Inferior parietal cortex (tissue), 1 donor: ENCODE measurements around the gene PEX14.

ENCODE experiments used
- DNase-seq: peaks from one replicate; pipeline ENCODE4 v3.0.0-alpha.2; 2016; ENCODE audit errors: extremely low spot score

Gene PEX14

DNA sequence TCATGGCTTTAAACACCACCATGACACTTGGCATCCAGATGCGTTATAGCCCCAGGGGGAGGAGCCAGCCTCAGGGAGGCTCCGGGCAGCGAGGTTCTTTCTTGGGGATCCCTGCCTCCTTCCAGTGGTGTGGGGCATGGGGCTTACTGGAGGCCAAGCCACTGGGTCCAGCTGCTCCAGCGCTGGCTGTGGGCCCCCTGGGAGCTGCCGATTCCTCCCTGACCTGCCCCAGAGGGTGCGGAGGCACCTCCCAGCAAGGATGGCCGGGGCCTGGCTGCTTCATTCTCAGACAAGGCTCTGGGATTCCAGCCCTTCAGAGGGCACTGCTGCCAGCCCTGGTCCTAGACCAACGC, 159.3 kb downstream of the PEX14 start:
- DNase-seq, result no peak

DNA sequence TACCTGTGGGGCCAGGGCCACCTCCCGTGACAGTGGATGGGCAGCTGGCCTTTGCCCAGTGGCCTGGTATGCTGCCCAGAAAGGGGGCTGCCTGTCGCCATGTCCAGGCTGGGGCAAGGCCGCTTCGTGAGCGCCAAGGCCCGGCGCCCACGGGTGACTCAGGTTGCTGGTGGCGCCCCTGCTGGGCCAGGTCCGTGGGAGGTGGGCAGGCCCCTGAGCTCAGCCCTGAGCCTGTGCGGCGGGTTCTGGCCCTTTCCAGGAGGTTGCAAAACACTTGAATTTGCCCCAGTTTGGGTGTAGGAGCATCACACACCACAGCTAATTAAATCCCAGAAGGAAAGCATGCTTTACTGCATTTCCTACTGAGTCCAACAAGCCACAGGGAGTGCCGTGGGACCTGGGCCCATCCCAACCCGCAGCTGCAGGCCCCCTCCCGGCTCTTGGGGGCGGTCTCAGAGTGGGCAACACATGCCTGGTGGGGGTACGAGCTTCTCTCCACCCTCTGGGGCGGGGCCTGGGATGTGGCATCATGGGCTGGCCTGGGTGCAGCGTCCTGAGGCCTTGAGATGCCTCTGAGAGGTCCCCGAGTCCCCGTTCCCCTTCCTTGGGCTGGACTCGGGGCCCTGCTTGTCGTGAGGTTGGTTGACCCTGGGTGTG, 159.8 kb downstream of the PEX14 start:
- DNase-seq, result no peak

DNA sequence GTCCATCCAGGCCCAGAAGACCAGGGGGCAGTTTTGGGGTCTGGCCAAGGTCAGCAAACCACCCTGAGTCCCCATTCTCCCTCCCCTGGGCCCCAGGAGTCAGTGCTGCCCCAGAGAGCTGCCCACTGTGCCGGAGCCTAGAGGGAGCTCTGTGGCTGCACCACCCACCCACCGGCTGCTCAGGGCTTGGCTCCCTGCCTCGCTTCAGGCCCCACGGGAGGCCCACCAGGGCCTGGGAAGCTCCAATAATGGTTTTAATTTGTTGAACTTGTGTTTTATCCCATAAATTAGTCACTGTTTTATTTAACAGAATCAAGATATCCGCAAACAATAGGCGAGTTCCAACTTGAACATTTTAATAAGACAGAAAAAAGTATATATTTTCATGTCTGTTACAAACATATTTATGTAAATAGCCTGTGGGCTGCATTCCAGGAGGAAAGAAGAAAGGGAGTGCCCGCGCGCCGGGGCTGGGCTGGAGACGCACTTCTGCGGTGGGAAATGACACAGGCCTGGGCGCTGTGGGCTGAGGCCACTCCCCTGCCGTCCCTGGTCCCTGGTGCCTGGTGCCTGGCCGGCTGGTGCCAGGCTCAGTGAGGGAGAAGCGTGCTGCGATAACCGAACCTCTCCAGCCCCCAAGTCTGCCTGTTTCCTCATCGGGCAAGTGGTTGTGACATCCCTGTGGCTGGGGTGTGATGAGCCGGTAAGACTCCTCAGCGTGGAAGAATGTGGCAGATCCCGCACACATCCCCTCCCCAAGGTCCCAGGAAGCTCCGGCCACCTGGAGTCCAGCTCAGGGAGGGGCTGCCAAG, 160.5 kb downstream of the PEX14 start:
- DNase-seq, result no peak

DNA sequence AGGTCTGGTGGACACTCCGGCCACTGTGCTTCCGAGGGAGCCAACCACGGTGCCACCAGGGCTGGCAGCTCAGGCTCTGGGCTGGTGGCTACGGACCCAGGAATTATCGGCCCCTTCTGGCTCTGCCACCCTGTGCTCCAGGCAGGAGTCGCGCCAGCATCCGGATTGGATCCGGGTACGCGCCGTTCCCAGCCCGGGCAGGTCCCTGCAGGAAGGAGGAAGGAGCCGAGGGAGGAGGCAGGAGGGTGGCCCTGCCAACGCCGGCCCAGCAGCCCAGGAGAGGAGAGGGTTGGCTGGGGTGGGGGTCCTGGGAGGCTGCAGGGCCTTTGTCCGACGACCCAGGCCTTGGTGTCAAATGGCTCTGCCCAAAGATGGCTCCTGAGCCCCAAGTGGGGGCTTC, 161.2 kb downstream of the PEX14 start:
- DNase-seq, result no peak

DNA sequence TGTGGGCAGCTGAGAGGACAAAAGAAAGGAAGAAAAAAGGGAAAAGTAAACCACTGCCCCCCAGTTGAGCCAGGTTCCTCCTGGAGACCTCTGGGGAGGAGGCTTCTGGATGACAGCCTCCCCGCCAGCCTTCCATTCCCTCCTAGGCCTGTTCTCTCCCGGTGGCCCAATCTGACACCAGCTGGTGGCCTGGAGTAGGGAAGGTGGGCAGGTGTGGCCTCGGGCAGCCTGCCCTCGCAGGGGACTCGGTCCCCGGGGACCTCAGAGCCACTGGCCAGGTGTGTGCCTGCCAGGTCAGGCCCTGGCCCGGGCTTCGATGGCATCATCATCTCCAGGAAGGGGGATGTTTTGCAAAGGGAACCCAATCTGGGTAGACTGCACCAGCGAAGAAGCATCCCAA, 162.7 kb downstream of the PEX14 start:
- no peak for DNase-seq

DNA sequence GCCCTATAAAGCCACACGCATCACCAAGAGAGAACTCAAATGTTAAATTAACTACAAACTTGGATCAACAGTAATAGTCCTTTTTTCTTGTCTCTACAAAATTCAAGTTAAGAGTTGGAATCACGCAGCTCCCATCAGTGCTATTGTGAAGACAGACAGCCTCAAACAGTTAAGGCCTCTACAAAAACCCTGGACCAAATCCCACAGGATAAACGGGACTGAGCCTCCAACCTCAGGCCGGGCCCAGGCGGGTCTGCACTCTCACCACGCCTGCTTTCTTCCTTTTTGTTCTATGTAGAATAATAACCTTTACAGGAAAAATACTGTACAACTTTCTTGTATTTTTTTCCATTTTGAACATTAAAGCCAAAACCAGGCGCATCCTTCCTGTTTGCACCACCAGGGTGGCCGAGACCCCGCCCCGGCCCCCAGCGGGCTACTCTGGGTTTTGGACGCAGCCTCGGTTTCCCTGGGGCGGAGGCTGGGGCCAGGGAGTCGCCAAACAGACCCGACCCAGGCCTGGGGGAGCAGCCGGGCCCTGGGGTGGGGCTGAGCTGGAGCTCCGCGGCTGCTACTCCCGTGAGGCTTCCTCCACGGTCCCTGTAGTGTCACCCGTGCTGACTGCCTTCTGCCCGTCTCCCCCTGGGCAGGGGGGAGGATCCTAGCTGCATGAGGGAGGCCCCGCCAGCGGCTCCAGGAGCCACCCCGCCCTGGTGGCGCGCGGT, 163.2 kb downstream of the PEX14 start:
- no peak for DNase-seq

DNA sequence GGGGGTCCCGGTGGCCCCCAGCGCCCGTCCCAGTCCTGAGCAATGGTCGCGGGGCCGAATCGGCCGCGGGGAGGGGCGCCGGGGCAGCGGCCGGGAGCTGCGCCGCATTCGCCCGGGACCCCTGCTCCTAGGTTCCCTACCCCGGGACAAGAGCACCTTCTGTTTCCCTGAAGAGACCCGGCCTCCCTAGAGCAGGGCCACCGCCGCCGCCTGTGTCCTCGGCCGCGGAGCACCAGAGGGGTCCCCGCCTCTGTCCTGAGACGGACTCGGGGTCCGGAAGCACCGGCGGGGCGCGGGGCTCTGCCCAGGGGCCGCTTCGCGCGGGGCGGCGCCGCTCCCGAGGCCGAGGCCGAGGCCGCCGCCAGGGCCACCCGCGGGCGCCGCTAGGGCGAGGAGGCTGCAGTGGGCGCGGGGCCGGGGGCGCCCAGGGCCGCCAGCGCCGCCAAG, 163.8 kb downstream of the PEX14 start:
- no peak for DNase-seq

DNA sequence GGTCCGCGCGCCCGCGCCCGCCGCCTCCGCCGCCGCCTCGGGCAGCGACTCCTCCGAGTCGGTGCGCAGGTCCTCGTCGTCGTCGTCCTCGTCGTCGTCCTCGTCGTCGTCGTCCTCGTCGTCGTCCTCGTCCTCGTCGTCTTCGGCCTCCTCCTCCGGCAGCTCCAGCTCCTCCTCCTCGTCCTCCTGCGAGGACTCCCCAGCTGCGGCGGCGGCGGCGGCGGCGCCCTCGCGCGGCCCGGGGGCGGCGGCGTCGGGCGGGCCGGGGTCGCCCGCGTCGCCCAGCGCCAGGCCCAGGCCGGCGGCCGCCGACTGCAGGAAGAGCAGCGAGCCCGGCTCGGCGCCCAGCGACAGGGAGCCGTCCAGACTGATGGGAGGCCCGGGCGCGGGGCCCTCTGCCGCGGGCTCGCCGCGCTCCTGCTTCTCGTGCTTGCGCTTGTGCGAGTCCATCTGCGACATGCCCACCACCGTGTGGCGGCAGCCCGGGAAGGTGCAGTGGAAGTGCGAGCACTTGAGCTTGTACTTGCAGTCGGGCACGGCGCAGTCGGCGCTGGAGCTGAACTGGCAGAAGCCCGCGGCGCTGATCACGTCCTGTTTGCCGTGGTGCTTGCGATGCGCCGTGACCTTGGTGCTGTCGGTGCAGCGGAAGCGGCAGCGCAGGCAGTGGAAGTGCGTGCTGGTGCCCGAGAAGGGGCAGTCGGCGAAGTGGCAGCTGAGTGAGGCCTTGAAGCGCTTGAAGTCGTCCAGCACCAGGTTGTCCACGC, 164.4 kb downstream of the PEX14 start:
- no peak for DNase-seq

DNA sequence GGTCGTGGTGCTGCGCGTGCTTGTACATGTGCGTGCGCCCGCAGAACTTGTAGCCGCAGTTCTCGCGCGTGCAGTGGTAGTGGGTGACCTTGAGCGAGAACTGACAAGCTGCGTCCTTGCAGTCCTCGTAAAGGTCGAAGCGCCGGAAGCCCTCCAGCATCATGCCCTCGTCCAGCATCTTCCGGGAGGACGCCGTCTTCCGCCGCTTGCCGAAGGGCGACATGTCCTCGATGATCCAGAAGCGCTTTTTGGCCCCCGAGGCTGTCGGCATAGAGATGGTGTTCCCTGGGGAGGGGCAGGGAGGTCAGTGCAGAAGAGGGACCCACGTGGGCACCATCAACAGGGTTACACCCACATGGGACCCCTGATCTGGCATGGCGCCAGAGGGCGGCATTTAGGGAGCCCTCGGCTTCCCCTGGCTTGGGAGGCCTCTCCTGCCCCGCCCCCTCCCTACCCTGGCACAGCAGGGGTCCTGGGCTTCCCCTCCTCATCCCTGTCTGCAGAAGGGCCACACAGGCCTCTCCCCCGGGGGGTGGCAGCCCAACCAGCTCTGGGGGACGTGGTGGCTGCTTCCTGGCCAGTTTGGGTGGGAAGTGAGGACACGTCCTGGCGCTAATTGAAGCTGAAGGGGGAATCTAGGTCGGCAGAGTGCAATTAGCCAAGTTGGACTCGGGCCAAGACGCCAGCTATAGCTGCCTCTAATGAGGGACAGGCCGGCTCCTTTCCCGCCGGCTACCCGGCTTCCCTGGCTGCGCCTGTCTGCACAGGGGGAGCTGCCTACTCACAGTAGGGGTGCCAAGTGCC, 165.2 kb downstream of the PEX14 start:
- no peak for DNase-seq

DNA sequence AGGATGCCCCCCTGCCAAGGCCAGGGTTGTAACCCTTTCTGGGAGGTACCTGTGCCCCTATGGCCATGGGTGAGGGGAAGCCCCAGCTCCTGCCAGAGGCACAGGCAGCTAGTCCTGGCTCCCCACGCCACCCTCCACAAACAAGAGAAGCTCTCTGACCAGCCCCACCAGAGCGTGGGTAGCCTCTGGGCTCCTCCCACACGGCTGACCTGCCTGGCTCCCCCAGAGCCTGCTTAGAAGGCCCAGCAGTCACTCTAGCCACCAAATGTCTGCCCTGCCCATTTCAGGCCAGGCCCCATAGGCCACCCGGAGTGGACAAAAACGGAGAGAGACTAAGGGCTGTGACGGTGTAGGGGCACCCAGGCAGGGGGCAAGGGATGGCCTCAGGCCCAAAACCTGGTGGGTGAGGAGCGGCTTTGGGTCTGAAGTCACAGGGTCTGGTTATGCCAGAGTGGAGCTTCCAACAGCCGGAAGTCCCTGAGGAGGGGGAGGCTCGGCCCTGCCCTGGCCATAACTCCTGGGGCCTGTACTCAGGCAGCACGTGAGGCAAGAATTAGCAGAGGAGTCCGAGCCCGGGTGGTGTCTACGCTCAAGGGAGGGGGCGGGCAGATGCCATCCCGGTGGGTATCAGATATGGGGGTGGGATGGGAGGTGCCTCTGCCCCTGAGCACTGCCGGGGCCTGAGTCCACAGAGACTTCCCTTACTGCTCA, 166.2 kb downstream of the PEX14 start:
- no peak for DNase-seq

DNA sequence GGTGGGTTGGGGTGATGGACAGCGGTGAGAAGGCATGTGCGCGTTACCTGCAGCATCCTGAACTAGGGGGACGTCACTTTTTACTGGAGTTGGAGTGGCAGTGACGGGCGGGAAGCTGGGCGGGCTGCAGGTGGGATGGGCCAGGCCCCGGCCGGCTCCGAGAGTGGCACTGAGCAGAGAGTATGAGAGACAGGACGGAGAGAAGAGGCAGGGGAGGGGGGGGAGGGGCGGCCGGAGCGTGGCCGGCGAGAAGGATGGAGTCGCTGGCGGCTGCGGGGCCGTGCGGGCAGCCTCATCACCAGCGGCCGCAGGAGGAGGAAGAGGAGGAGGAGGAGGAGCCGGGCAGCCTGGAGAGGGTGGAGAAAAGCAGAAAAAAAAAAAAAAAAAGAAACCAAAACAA, 167.2 kb downstream of the PEX14 start:
- no peak for DNase-seq

DNA sequence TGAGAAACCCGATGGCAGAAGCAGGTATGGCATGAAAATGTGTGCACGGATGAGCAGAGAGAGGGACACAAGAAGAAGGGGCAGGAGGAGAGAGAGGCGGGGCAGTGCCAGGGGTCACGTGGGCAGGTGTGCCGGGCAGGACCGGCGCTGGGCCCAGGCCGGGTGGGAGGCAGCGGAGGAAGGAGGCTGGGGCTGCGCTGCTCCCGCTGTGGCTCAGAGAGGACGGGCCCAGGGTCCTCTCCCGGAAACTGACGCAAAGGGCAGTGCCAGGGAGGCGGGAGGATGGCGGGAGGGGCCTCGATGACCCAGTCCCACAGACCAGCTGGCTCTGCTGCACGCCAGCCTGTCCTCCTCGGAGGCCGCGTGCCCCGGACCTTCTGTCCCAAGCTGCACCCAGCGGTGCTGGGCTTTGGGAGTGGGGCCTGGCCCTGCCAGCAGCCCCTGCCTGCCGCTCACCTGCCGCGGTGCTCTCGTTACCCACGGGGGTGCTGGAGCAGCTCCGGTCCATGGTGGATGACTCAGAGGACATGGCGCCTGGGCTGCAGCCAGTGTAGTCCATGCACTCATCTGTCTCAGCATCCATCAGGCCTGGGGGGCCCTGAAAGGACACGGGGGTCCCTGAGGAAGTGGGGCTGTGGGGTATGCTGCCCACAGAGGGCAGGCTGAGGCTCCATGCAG, 167.8 kb downstream of the PEX14 start:
- DNase-seq, result no peak

DNA sequence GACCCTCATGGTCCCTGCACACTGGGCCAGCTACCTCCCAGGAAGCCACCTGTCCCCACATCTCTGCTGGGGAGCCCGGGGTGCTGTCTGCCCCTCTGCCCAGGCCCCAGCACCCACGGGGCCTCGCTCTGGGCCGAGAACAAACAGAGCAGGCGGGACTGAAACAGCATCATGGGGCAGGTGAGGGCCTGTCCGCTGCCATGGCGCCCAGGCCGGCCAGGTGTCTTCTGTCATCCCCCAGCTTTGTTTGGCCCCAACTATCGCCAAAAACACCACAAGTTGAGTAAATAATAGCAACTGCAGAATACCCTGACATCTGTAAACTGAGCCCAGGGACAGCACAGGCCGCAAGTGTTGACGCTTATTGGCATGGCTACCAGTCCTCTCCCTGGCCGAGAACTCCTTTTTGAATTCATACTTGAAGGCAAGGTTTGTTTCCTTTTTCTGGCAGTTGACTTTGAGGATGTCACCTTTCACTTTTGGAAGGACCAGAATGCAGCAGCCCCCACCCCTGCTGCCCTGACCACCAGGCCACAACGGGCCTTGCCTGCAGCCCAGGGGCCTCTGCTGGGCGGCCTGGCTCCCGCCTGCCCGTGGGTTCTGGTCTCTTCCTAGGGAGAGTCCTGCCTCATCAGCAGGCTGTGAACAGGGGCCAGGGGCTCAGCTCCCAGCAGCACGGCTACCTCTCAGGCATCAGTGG, 169.0 kb downstream of the PEX14 start:
- no peak for DNase-seq

DNA sequence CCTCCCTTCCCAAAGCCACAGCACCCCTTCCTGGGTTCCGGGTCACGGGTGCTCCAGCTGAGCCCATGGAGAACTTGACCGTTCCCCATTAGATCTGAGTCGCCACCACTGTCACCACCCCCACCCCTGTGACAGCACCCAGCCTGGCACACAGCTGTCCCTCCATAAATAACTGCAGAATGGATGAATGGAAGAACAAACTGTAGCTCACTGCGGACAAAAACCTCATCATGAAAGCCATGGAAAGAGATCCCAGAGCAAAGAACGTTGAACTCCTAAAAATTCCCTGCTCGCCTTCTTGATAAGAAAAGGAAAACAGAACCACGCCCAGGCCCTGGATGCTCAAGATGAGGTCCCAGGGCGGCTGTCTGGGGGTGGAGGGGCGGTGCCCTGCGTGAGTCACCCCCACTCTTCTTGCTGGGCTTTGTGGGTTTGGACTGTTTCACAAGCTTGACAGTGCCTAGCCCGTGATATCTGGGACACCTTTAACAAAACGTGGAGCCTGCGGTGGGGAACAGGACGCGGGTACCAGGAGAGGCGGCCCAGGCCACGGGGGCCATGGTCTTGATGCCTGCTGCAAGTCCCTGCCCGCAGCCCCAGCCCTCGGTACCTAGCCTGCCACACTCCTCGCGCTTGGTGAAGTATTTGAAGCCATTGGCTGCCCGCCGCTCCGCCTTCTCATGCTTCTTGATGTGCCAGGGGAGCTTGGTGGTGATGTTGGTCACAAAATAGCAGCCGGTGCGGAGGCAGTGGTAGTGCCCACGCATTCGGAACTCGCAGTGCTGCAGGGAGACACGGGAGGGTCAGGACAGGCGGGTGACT, 169.8 kb downstream of the PEX14 start:
- peak; percentile 19 for DNase-seq

DNA sequence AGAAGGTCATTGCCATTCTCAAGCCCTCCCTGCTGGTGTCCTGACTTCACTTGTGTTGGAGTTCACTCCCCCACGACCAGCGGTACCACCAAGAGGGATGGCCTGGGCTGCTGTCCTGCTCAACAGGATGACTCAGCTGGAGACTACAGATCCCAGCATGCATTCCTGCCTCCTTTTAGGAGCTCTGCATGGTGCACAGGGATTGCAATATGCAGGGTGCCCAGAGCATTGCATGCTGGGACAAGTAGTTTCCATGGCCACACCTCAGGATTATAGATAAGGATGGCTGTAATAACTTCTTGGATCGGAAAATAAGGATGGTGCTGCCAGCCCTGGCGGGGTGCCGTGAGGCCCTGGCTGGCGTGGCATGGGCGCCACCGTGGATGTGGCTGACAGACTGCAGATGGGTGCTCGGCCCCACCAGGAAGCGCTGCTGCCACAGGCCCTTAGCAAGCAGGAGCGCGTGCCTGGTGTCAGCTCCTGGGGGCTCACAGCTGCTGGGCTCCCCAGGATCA, 171.7 kb downstream of the PEX14 start:
- DNase-seq, result peak; percentile 34

DNA sequence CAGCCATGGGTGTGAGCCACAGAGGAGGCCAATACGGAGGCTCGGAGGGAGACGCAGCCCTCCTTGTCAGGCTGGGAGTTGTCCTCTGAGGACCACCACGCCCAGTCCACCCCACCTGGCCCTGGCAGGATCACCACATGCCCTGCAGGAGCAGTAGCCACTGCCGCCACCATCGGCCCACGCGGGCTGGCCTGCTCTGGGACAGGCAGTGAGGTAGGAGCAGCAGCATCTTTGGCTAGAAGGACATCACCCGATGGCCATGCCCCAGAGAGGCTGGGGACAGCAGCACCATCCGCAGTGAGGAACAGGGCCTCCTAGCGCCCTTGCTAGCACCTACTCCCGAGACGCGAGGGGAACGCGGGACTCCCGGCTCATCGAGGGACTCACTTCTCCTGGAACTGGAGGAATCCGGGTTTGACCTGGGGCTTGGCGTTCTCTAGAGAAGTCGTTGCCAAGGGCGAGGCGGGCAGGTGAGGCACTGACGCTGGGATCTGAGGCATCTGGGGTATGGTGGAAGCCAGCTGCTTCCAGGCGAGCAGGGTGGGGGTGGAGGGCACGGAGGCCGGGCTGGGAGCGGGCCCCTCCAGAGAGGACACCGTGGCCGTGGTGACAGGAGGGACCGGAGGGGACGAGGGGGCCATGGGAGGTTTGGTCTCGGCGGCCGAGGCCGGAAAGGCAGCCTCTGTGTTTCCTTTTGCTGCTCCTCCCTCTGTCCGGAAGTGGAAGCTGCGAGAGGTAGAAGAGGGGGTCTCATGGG, 172.8 kb downstream of the PEX14 start:
- no peak for DNase-seq

DNA sequence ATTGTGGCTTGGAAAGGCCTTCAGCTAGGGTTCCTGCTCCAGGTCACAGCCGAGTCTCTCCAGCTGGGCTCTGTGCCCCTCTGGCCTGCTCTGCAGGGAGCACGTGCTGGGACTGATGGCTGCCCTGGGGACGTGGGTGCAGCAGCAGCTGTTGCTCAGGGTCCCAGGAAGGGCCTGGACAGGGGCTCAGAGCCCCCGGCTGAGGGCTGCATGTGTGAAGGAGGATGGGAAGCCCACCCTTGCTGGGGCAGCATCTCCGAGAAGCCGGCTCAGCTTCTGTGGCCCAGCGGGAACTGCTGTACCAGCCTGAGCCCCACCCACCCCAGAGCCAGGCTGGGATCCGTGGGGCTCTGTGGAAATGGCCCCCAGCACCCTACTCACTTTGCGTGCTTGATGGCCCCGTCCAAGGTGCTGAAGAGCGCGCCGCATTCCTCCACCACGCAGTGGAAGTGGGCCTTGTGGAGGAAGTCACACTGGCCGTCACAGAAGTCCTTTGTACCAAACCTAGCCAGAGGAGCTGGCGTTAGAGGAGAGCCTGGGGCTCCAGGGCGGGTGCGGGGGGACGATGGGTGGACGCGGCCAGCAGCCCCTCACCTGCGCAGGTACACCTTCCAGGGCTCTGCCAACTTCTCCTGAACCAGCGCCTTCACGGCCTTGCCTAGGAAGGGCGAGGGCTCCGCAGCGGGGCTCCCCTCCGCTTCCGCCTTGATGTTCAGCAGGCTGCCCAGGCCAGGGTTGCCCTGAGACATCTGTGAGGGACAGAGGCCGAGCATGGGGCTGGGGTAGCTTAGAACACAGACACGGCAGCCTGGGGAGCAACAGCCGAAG, 174.2 kb downstream of the PEX14 start:
- DNase-seq, result no peak
